SH-SY5Y (cell line): ENCODE results near the gene IRAK1.

Source experiments
- GATA2 ChIP-seq: IDR thresholded peaks from 2 replicates; pipeline ENCODE4 v1.6.1; 2011; ENCODE audit warnings: mild to moderate bottlenecking, low read depth, low read length
- GATA3 ChIP-seq: IDR thresholded peaks from 2 replicates; pipeline ENCODE4 v1.6.1; 2011; ENCODE audit warnings: low read depth, mild to moderate bottlenecking, low read length, moderate library complexity

- TF ChIP-seq GATA2 = no peak
- TF ChIP-seq GATA3 = no peak
These were observed 40.1 kb upstream of the IRAK1 start for GRCh38 chrX:154059729-154060245.
